HL-60 (cell line): ENCODE results near the gene IL18BP.

Experiments
- DNase-seq, 2 experiments: peaks; one replicate each; pipeline ENCODE4 v3.0.0-alpha.2; 2010 to 2020; ENCODE audit warnings: low read depth in 1 of 2, low spot score in 1 of 2
- H3K27ac ChIP-seq: fragments of 250-450 bp; sonication (Bioruptor Pico); replicated peaks from 2 replicates; pipeline ENCODE4 v1.5.1; 2020; ENCODE audit warnings: mild to moderate bottlenecking, moderate library complexity
- H3K27me3 ChIP-seq: fragments of 250-450 bp; sonication (Bioruptor Pico); 2 replicates; pipeline ENCODE4 v1.5.1; 2021; ENCODE audit warnings: mild to moderate bottlenecking, moderate library complexity; ENCODE audit not compliant: insufficient read depth, poor library complexity, severe bottlenecking
- H3K4me3 ChIP-seq: replicated peaks from 2 replicates; pipeline ENCODE4 v1.5.1; 2011; ENCODE audit warnings: mild to moderate bottlenecking, control low read depth, low read length; ENCODE audit not compliant: insufficient read depth
- GABPA ChIP-seq: IDR thresholded peaks from 2 replicates; pipeline ENCODE4 v1.6.1; 2012; ENCODE audit warnings: low read depth
- POLR2AphosphoS5 ChIP-seq: IDR thresholded peaks from 2 replicates; pipeline ENCODE4 v1.6.1; 2012; ENCODE audit warnings: low read depth
- SPI1 ChIP-seq: IDR thresholded peaks from 2 replicates; pipeline ENCODE4 v1.6.1; 2012; ENCODE audit warnings: low read depth, mild to moderate bottlenecking, borderline replicate concordance
- TF ChIP-seq, protein P1 (sequence below): IDR thresholded peaks from 2 replicates; pipeline ENCODE4 v1.6.1; 2012; ENCODE audit warnings: low read depth; ENCODE audit not compliant: insufficient replicate concordance
- TF ChIP-seq, protein P2 (sequence below): IDR thresholded peaks from one replicate; pipeline ENCODE4 v1.5.1; 2011; ENCODE audit warnings: low read length, control low read depth, inconsistent platforms; ENCODE audit not compliant: insufficient read depth

The IL18BP gene

DNA sequence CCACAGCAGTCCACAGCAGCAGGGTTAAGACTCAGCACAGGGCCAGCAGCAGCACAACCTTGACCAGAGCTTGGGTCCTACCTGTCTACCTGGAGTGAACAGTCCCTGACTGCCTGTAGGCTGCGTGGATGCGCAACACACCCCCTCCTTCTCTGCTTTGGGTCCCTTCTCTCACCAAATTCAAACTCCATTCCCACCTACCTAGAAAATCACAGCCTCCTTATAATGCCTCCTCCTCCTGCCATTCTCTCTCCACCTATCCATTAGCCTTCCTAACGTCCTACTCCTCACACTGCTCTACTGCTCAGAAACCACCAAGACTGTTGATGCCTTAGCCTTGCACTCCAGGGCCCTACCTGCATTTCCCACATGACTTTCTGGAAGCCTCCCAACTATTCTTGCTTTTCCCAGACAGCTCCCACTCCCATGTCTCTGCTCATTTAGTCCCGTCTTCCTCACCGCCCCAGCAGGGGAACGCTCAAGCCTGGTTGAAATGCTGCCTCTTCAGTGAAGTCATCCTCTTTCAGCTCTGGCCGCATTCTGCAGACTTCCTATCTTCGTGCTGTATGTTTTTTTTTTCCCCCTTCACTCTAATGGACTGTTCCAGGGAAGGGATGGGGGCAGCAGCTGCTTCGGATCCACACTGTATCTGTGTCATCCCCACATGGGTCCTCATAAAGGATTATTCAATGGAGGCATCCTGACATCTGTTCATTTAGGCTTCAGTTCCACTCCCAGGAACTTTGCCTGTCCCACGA, 3.3 kb downstream of the IL18BP start:
- Histone ChIP-seq H3K4me3 (no peak overlapping the region), H3K27ac (no peak overlapping the region), H3K27me3 (no peaks in the 10 kb centered on the region)
- TF ChIP-seq, protein P1, sequence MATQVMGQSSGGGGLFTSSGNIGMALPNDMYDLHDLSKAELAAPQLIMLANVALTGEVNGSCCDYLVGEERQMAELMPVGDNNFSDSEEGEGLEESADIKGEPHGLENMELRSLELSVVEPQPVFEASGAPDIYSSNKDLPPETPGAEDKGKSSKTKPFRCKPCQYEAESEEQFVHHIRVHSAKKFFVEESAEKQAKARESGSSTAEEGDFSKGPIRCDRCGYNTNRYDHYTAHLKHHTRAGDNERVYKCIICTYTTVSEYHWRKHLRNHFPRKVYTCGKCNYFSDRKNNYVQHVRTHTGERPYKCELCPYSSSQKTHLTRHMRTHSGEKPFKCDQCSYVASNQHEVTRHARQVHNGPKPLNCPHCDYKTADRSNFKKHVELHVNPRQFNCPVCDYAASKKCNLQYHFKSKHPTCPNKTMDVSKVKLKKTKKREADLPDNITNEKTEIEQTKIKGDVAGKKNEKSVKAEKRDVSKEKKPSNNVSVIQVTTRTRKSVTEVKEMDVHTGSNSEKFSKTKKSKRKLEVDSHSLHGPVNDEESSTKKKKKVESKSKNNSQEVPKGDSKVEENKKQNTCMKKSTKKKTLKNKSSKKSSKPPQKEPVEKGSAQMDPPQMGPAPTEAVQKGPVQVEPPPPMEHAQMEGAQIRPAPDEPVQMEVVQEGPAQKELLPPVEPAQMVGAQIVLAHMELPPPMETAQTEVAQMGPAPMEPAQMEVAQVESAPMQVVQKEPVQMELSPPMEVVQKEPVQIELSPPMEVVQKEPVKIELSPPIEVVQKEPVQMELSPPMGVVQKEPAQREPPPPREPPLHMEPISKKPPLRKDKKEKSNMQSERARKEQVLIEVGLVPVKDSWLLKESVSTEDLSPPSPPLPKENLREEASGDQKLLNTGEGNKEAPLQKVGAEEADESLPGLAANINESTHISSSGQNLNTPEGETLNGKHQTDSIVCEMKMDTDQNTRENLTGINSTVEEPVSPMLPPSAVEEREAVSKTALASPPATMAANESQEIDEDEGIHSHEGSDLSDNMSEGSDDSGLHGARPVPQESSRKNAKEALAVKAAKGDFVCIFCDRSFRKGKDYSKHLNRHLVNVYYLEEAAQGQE: no peak
- TF ChIP-seq SPI1 (no peak), POLR2AphosphoS5 (0 out of 2 replicates have a peak, but pooled peaks have one; percentile 21)
- no peak for DNase-seq

DNA sequence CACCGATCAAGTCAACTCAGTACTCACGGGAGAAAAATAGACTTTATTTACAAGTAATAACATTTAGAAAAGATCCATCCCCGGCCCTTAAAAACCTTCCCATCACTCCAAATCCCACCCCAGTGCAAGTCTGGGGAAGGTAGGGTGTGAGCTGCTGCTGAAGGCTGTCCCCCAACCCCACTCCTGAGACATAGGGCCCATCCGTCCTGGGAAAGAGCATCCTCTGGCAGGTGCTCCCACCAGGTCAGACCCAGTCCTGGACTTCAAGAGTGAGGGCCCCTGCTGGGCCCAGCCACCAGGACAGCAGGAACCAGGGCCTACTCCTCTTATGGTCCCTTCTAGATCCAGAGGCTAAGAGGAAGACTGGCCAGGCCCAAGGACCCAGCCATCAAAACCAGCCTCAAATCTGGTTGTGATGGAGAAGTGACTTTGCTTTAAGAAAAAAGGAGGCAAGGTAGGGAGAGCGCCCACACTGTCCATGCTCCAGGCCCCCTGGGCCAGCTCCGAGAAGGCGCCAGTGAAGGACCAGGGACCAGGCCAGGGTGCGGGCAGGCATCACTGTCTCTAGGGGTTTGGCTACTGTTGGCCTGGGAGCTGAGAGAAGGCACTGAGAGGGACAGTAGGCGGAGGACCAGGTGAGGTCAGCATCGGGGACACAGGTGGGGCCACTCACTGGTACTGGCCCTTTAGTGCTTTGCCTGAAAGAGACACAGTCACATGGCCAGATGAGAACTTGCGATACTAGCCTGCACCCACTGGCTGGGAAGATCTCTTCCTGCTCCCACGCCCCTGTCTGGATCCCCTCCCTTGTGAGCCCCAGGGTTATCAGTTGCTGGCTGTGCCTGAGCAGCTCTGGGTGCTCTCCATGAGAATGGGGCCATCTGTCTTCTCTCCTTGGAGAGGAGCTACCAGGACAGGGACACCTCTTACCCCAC, 4.4 kb downstream of the IL18BP start:
- no peak for TF ChIP-seq POLR2AphosphoS5
- TF ChIP-seq, protein P1: no peak
- TF ChIP-seq, protein P2, sequence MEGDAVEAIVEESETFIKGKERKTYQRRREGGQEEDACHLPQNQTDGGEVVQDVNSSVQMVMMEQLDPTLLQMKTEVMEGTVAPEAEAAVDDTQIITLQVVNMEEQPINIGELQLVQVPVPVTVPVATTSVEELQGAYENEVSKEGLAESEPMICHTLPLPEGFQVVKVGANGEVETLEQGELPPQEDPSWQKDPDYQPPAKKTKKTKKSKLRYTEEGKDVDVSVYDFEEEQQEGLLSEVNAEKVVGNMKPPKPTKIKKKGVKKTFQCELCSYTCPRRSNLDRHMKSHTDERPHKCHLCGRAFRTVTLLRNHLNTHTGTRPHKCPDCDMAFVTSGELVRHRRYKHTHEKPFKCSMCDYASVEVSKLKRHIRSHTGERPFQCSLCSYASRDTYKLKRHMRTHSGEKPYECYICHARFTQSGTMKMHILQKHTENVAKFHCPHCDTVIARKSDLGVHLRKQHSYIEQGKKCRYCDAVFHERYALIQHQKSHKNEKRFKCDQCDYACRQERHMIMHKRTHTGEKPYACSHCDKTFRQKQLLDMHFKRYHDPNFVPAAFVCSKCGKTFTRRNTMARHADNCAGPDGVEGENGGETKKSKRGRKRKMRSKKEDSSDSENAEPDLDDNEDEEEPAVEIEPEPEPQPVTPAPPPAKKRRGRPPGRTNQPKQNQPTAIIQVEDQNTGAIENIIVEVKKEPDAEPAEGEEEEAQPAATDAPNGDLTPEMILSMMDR: no peak
- no peak for TF ChIP-seq GABPA
- TF ChIP-seq SPI1: no peak
- H3K27ac ChIP-seq: no peak overlapping the region
- DNase-seq: no peak
- H3K27me3 ChIP-seq: no peaks in the 10 kb centered on the region
- H3K4me3 ChIP-seq: no peak overlapping the region

DNA sequence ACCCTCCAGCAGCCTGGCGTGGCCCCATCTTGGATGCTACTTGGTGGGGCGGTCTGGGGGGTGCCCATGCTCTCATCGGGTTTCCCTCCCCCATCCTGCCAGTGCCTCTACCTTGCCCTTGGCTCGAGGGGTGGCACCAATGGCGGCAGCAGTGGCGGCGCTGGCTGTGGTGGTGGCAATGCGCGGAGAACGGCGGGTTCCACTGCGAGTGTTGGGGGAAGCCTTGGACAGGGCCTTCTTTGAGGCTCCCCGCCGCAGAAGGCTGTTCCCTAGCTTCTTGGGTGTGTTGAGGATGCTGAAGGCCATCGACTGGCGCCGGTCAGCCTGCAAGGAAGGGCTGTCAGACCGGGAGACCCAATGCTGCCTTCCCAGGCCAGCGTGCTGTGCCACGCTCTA, 5.1 kb downstream of the IL18BP start:
- Histone ChIP-seq H3K4me3 (no peak overlapping the region), H3K27me3 (no peaks in the 10 kb centered on the region), H3K27ac (no peak overlapping the region)
- TF ChIP-seq, protein P1: no peak
- no peak for TF ChIP-seq GABPA
- TF ChIP-seq SPI1: no peak
- TF ChIP-seq, protein P2: no peak
- DNase-seq: no peak
